ENCODE results near the gene FBXO33.

The FBXO33 gene, protein sequence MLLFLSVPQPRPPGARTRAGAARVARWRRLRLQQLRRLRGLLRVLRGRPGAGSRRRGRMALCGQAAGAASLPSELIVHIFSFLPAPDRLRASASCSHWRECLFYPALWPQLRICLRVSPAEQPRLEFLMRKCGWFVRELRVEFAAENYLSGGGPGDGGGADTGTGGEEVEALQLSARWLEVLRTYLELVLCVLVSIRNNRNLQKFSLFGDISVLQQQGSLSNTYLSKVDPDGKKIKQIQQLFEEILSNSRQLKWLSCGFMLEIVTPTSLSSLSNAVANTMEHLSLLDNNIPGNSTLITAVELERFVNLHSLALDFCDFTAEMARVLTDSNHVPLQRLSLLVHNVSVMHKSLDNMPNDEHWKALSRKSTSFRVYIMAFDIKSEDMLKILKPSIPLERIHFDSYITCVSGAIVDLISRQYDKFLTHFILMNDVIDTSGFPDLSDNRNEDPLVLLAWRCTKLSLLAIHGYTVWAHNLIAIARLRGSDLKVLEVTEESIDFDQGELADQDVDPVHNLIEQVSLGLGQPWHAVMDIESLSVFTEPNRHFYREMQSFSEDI

DNA sequence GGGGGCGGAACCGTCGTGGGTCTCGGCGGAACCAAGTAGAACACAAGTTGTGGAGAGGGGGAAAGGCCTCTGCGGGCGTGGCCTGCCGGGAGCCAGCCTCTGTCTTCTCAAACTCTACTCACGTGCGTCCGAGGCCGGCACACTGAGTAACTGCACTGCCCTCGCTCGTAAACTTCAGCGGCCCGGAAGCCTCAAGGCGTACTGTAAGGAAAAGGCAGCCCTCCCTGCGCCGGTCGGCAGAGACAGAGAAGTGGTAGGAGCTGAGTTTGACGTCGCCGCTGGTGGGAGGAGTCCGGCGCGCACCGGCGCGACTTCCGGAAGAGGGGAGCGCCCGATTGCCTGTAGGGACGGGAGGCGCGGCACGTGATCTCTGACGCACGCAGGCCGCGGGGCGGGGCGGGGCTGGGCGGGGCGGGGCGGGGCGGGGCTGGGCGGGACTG lies at the start of gene FBXO33:
FBXO33 (minus strand) TSS at position 255 of the 440 bp plus-strand sequence. CDS start 271 bp downstream, outside the sequence.
- peak; percentile 95 for DNase-seq
- Mint-ChIP-seq H3K4me1 (peaks cover 34% of the 10 kb centered on the region), H3K27me3 (ENCODE audit: low read depth, poor library complexity) (no peaks in the 10 kb centered on the region), H3K9me3 (no peaks in the 10 kb centered on the region), H3K27ac (peak within 1 kb of the TSS; percentile 100), H3K36me3 (ENCODE audit: low read depth) (no peaks in the 10 kb centered on the region), H3K4me3 (peak within 1 kb of the TSS; percentile 99)
- TF ChIP-seq, protein P1, sequence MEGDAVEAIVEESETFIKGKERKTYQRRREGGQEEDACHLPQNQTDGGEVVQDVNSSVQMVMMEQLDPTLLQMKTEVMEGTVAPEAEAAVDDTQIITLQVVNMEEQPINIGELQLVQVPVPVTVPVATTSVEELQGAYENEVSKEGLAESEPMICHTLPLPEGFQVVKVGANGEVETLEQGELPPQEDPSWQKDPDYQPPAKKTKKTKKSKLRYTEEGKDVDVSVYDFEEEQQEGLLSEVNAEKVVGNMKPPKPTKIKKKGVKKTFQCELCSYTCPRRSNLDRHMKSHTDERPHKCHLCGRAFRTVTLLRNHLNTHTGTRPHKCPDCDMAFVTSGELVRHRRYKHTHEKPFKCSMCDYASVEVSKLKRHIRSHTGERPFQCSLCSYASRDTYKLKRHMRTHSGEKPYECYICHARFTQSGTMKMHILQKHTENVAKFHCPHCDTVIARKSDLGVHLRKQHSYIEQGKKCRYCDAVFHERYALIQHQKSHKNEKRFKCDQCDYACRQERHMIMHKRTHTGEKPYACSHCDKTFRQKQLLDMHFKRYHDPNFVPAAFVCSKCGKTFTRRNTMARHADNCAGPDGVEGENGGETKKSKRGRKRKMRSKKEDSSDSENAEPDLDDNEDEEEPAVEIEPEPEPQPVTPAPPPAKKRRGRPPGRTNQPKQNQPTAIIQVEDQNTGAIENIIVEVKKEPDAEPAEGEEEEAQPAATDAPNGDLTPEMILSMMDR (IDR thresholded peaks at IDR 0.05), result no peak

- H3K36me3 Mint-ChIP-seq (ENCODE audit: low read depth), result peaks cover 14% of the 10 kb centered on the region
- H3K27me3 Mint-ChIP-seq (ENCODE audit: low read depth, poor library complexity), result peaks cover 3% of the 10 kb centered on the region
- no peak overlapping the region for H3K4me3 Mint-ChIP-seq
- TF ChIP-seq, protein P1 (IDR thresholded peaks at IDR 0.05), result no peak
- H3K9me3 Mint-ChIP-seq, result peaks cover 21% of the 10 kb centered on the region
- peaks cover 1% of the 10 kb centered on the region for H3K4me1 Mint-ChIP-seq
- no peak overlapping the region for H3K27ac Mint-ChIP-seq
- DNase-seq, result no peak
Observed at GRCh38 chr14:39474416-39474911, 42.2 kb upstream of the FBXO33 start.

GRCh38 chr14:39472078-39472477 lies 39.8 kb upstream of the FBXO33 start:
- Mint-ChIP-seq H3K4me3 (no peak overlapping the region), H3K27ac (no peak overlapping the region), H3K27me3 (ENCODE audit: low read depth, poor library complexity) (peaks cover 4% of the 10 kb centered on the region), H3K4me1 (peaks cover 6% of the 10 kb centered on the region), H3K36me3 (ENCODE audit: low read depth) (peaks cover 5% of the 10 kb centered on the region), H3K9me3 (peaks cover 11% of the 10 kb centered on the region)
- TF ChIP-seq, protein P1 (IDR thresholded peaks at IDR 0.05), result no peak
- DNase-seq, result no peak

GRCh38 chr14:39469094-39469710 lies 37.0 kb upstream of the FBXO33 start:
- H3K36me3 Mint-ChIP-seq (ENCODE audit: low read depth), result no peaks in the 10 kb centered on the region
- no peaks in the 10 kb centered on the region for H3K9me3 Mint-ChIP-seq
- peak; percentile 44 for DNase-seq
- H3K4me3 Mint-ChIP-seq, result no peak overlapping the region
- peaks cover 4% of the 10 kb centered on the region for H3K27me3 Mint-ChIP-seq (ENCODE audit: low read depth, poor library complexity)
- H3K27ac Mint-ChIP-seq, result no peak overlapping the region
- TF ChIP-seq, protein P1 (IDR thresholded peaks at IDR 0.05), result no peak
- peaks cover 6% of the 10 kb centered on the region for H3K4me1 Mint-ChIP-seq

- H3K9me3 Mint-ChIP-seq, result no peaks in the 10 kb centered on the region
- no peak overlapping the region for H3K4me3 Mint-ChIP-seq
- no peak overlapping the region for H3K27ac Mint-ChIP-seq
- H3K4me1 Mint-ChIP-seq, result peaks cover 6% of the 10 kb centered on the region
- DNase-seq, result peak; percentile 36
- H3K36me3 Mint-ChIP-seq (ENCODE audit: low read depth), result no peaks in the 10 kb centered on the region
- TF ChIP-seq, protein P1 (IDR thresholded peaks at IDR 0.05), result peak; percentile 40
- peaks cover 7% of the 10 kb centered on the region for H3K27me3 Mint-ChIP-seq (ENCODE audit: low read depth, poor library complexity)
Observed at GRCh38 chr14:39467889-39468524, 35.8 kb upstream of the FBXO33 start.
